IMR-90 (cell line): Measurements from ENCODE around the gene IRF2.

Experiments
- BHLHE40 ChIP-seq: fragments of 150-350 bp; IDR thresholded peaks from 2 replicates; pipeline ENCODE4 v1.6.1; 2016; ENCODE audit warnings: mild to moderate bottlenecking, low read depth, low read length
- CHD1 ChIP-seq: IDR thresholded peaks from 2 replicates; pipeline ENCODE4 v1.6.1; 2012; ENCODE audit warnings: low read depth, low read length, improper control_type of control experiment
- CTCF ChIP-seq: conservative IDR thresholded peaks from 2 replicates; pipeline ENCODE4 v1.5.1; 2012; ENCODE audit warnings: mild to moderate bottlenecking, low read depth, low read length, improper control_type of control experiment
- ELK1 ChIP-seq: fragments of 150-350 bp; IDR thresholded peaks from 2 replicates; pipeline ENCODE4 v1.6.1; 2016; ENCODE audit warnings: low read depth, mild to moderate bottlenecking, low read length, moderate library complexity, borderline replicate concordance
- FOS ChIP-seq: fragments of 150-350 bp; IDR thresholded peaks from 2 replicates; pipeline ENCODE4 v1.6.1; 2016; ENCODE audit warnings: low read depth, low read length
- MAZ ChIP-seq: IDR thresholded peaks from 2 replicates; pipeline ENCODE4 v1.6.1; 2012; ENCODE audit warnings: low read depth, mild to moderate bottlenecking, low read length, improper control_type of control experiment, moderate library complexity, borderline replicate concordance
- MXI1 ChIP-seq: IDR thresholded peaks from 2 replicates; pipeline ENCODE4 v1.6.1; 2012; ENCODE audit warnings: low read depth, mild to moderate bottlenecking, low read length, moderate library complexity, borderline replicate concordance
- NFE2L2 ChIP-seq: fragments of 150-350 bp; IDR thresholded peaks from 2 replicates; pipeline ENCODE4 v1.6.1; 2016; ENCODE audit warnings: low read depth, mild to moderate bottlenecking, low read length
- POLR2A ChIP-seq: IDR thresholded peaks from 2 replicates; pipeline ENCODE4 v1.6.1; 2012; ENCODE audit warnings: mild to moderate bottlenecking, low read depth, low read length
- RAD21 ChIP-seq: IDR thresholded peaks from 2 replicates; pipeline ENCODE4 v1.6.1; 2012; ENCODE audit warnings: low read length, improper control_type of control experiment
- RCOR1 ChIP-seq: IDR thresholded peaks from 2 replicates; pipeline ENCODE4 v1.6.1; 2012; ENCODE audit warnings: mild to moderate bottlenecking, low read length, improper control_type of control experiment; ENCODE audit not compliant: insufficient replicate concordance
- RFX5 ChIP-seq: IDR thresholded peaks from 2 replicates; pipeline ENCODE4 v1.8.0; 2012; ENCODE audit warnings: low read depth, mild to moderate bottlenecking, low read length, moderate library complexity
- SMC3 ChIP-seq: fragments of 150-350 bp; IDR thresholded peaks from 2 replicates; pipeline ENCODE4 v1.6.1; 2016; ENCODE audit warnings: low read depth, mild to moderate bottlenecking, antibody characterized with exemption, low read length, moderate library complexity
- USF2 ChIP-seq: fragments of 150-350 bp; IDR thresholded peaks from 2 replicates; pipeline ENCODE4 v1.6.1; 2017; ENCODE audit warnings: mild to moderate bottlenecking, antibody characterized with exemption, low read length, low read depth

GRCh38 chr4:184356366-184356765, 118.0 kb downstream of the IRF2 start:
- no peak for TF ChIP-seq FOS
- no peak for TF ChIP-seq CTCF
- no peak for TF ChIP-seq POLR2A
- no peak for TF ChIP-seq RFX5
- no peak for TF ChIP-seq MXI1
- no peak for TF ChIP-seq RAD21
- TF ChIP-seq BHLHE40 = no peak
- no peak for TF ChIP-seq USF2
- no peak for TF ChIP-seq CHD1
- TF ChIP-seq MAZ = no peak
- TF ChIP-seq SMC3 = no peak
- no peak for TF ChIP-seq NFE2L2
- TF ChIP-seq ELK1 = no peak
- TF ChIP-seq RCOR1 = no peak
